IPS-20b (cell line): ENCODE data around the gene KAT6B.

ENCODE experiments used
- H3K27ac ChIP-seq: one replicate; pipeline ENCODE4 v1.5.1; 2013; ENCODE audit warnings: low read length
- H3K27me3 ChIP-seq: 2 replicates; pipeline ENCODE4 v1.6.1; 2013; ENCODE audit warnings: mild to moderate bottlenecking, low read length, inconsistent platforms; ENCODE audit not compliant: insufficient read depth
- H3K36me3 ChIP-seq: 2 replicates; pipeline ENCODE4 v1.6.1; 2013; ENCODE audit warnings: low read depth, mild to moderate bottlenecking, inconsistent platforms, low read length, moderate library complexity; ENCODE audit not compliant: insufficient read depth
- H3K4me1 ChIP-seq: 2 replicates; pipeline ENCODE4 v1.6.1; 2013; ENCODE audit warnings: mild to moderate bottlenecking, control low read depth, inconsistent platforms, low read length, moderate library complexity; ENCODE audit not compliant: insufficient read depth
- H3K4me3 ChIP-seq: 2 replicates; pipeline ENCODE4 v1.5.1; 2013; ENCODE audit warnings: mild to moderate bottlenecking, low read length, inconsistent platforms
- H3K9ac ChIP-seq: 2 replicates; pipeline ENCODE4 v1.6.1; 2013; ENCODE audit warnings: low read depth, mild to moderate bottlenecking, inconsistent platforms, low read length, moderate library complexity
- H3K9me3 ChIP-seq: 2 replicates; pipeline ENCODE4 v1.6.1; 2013; ENCODE audit warnings: mild to moderate bottlenecking, low read depth, low read length, inconsistent platforms; ENCODE audit not compliant: insufficient read depth

The KAT6B gene

DNA sequence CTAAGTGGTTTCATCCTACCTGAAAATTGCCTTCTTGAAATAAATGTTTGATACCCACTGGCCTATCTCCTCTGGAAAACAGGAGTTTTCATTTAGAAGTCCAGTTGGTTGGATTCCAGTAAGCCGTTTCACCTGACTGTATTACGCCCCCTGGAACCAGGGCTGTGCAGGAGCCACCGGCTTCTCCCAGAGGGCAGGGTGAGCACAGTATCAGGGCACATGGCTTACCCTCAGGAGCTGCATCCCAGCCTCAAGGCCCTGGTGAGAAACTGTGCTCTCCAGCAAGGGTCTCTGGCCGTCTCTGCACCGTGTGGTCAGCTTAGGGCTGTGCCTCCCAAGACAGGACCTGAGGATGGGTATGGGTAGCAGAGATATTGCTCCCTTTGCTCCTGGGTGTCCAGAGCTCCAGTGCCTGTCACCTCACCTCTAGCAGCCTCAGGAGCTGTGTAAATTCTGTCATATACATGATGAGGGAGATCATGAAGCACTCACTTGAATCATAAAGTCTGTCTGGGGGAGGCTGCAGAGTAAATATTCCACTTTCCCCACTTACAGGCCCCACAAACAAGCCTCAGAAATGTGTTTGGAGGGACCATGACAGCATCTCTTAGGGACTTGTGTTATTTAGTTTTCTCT lies 175.4 kb downstream of the KAT6B start:
- Histone ChIP-seq H3K4me3 (no peak overlapping the region), H3K36me3 (no peaks in the 10 kb centered on the region), H3K4me1 (no peaks in the 10 kb centered on the region), H3K27ac (no peak overlapping the region), H3K9ac (no peak overlapping the region), H3K9me3 (no peaks in the 10 kb centered on the region), H3K27me3 (no peaks in the 10 kb centered on the region)

DNA sequence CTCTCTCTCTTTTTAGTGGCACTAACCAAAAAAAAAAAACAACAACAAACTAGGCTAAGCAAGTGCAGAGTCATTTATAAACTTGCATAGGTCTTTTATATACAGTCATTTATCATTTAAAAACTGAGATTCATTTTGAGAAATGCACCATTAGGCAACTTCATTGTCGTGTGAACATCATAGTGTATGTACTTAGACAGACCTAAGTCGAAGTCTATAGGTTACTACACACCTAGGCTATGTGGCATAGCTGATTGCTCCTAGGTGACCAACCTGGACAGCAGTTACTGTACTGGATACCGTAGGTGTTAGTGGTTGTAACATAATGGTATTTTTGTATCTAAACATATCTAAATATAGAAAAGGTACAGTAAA lies 175.9 kb downstream of the KAT6B start:
- Histone ChIP-seq H3K9me3 (no peaks in the 10 kb centered on the region), H3K4me3 (no peak overlapping the region), H3K27me3 (no peaks in the 10 kb centered on the region), H3K27ac (no peak overlapping the region), H3K36me3 (no peaks in the 10 kb centered on the region), H3K4me1 (no peaks in the 10 kb centered on the region), H3K9ac (no peak overlapping the region)

DNA sequence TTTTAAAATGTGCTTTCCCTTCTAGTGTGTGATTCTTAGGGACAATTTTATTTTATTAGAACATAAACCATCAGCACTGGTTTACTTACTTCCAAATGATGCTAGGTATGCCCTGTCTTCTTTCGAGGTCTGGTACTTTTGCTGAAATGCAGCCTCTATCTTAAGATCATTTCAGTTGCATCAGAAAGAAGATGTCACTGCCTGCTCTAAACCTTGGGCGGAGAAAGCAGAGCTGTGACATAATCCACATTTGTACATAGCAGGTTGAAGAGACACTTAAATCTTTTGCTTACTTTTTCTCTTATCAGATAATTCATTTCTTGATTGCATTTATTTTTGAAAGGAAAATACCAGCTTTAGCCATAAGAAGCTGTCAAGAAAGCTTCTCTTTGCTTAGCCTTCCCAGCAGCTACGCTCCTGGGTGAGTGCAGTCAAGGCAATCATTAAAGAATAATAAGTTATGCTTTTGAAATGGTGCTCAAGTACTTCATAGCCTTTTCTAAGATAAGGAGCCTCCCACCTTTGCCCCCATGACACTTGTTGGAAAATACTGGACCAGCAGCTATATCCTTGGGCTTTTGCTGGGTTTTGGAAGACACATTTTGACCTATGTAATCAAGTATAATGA lies 176.7 kb downstream of the KAT6B start:
- H3K9ac ChIP-seq, result no peak overlapping the region
- H3K4me1 ChIP-seq, result no peaks in the 10 kb centered on the region
- no peaks in the 10 kb centered on the region for H3K9me3 ChIP-seq
- no peaks in the 10 kb centered on the region for H3K36me3 ChIP-seq
- H3K27ac ChIP-seq, result no peak overlapping the region
- H3K27me3 ChIP-seq, result no peaks in the 10 kb centered on the region
- no peak overlapping the region for H3K4me3 ChIP-seq

DNA sequence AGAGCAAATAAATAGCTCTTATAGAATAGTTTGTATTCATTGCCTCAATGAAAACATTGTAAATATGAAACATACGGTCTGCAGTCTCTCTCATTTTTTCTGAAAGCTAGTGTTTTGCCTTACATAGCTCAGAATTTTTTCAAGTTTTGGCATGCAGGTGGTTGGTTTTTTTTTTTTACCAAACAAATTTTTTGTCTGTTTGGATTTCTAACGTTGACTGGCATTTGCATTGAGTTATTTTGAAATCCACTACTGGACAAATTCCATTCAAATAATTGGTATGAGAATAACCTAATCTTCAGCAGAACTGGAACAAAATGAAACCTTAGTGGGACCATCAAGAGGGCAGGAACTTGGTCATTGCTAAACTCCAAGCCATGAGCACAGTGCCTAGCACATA lies 177.5 kb downstream of the KAT6B start:
- Histone ChIP-seq H3K4me3 (no peak overlapping the region), H3K9me3 (no peaks in the 10 kb centered on the region), H3K27me3 (no peaks in the 10 kb centered on the region), H3K4me1 (no peaks in the 10 kb centered on the region), H3K36me3 (no peaks in the 10 kb centered on the region), H3K9ac (no peak overlapping the region), H3K27ac (no peak overlapping the region)

DNA sequence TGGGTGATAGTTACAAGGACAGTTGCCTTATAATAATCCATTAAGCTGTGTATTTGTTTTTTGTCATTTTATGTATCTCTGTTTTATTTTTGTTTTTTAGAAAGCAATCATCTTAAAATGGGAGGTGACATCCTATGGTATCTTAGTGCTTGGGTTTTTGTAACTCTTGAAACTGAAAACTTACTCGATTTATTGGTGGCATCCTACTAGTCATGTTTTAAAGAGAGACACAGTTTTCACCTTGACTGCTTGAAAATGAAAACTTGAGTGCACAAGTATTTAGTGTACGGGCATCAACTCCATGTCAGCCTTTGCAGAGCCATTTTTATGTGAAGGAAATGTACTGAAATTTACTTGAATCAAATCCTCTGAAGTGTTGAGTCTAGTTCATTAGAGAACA lies 181.2 kb downstream of the KAT6B start:
- Histone ChIP-seq H3K27ac (no peak overlapping the region), H3K9me3 (no peaks in the 10 kb centered on the region), H3K4me3 (no peak overlapping the region), H3K4me1 (no peaks in the 10 kb centered on the region), H3K9ac (no peak overlapping the region), H3K27me3 (no peaks in the 10 kb centered on the region), H3K36me3 (no peaks in the 10 kb centered on the region)

DNA sequence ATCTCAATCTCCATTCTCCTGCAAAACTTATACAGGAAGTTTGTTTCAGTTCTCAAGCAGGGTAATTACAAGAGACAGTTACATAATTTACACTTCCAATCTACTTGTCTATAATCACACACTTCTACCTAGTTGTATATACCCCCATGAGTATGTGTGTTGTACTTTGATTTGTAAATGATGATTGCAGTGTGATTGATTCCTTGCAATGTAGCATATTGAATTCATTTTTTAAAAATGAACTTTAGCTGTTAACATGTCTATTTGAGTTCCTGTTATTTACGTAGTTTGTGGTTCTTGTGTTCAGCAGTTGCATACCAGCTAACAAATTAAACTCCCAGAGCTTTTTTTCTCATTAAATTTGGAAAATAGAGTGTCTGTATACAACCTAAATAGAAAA lies 182.6 kb downstream of the KAT6B start:
- Histone ChIP-seq H3K27ac (no peak overlapping the region), H3K27me3 (no peaks in the 10 kb centered on the region), H3K4me3 (no peak overlapping the region), H3K36me3 (no peaks in the 10 kb centered on the region), H3K9ac (no peak overlapping the region), H3K9me3 (no peaks in the 10 kb centered on the region), H3K4me1 (no peaks in the 10 kb centered on the region)

DNA sequence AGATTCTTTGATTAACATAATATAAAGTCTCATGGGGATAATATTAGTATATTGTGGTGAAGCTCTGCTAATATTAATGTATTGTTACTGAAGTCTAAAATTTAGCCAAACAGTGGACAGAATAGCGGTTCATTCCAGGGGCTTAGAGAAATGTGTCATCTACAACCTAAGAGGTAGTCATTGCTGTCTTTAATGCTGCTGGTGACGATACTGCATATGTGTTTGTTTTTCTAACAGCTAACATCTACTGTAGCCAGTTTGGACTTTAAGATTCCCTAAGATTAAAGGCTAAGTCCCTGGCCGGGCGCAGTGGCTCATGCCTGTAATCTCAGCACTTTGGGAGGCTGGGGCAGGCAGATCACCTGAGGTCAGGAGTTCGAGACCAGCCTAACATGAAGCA lies 183.0 kb downstream of the KAT6B start:
- H3K27ac ChIP-seq, result no peak overlapping the region
- H3K4me1 ChIP-seq, result no peaks in the 10 kb centered on the region
- H3K36me3 ChIP-seq, result no peaks in the 10 kb centered on the region
- H3K4me3 ChIP-seq, result no peak overlapping the region
- H3K9me3 ChIP-seq, result no peaks in the 10 kb centered on the region
- no peak overlapping the region for H3K9ac ChIP-seq
- no peaks in the 10 kb centered on the region for H3K27me3 ChIP-seq

DNA sequence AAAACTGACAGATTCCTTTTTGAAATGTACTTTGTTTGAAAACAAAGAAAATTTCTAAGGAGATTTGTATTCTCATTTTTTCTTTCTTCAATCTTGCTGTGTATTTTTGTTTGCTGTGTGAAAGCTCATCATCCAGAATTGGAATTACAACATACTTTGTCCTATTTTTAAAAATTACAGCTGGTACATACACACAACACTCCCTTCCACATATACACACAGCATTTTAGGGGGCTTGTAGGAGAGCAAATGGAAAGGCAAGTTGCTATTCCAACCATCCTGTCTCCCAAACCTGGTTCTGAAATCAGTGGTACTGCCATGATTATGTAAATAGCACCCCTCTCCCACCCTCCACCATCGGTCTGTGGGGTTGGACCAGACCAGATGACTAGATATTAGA lies 184.0 kb downstream of the KAT6B start:
- Histone ChIP-seq H3K36me3 (no peaks in the 10 kb centered on the region), H3K4me3 (no peak overlapping the region)

DNA sequence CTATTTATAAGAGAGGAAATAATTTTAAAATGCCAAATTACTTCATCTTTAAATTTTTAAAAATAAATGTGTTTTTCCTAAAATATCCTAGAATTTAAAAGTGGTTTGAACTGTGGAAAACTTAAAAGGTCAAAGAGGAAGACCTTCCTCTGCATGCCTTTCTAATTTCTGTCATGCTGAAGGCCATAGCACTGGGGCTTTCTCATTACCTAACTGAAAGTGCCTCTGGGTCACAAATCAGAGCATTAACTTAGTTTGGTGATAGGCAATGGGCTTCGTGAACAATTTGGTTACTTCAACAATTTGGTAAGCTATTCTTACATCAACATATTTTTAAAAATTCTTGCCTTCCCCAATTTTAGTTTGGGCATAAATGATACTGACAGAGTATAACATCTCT lies 184.8 kb downstream of the KAT6B start:
- no peaks in the 10 kb centered on the region for H3K27me3 ChIP-seq
- H3K4me1 ChIP-seq, result no peaks in the 10 kb centered on the region
- no peak overlapping the region for H3K27ac ChIP-seq
- no peak overlapping the region for H3K9ac ChIP-seq
- no peaks in the 10 kb centered on the region for H3K36me3 ChIP-seq
- no peak overlapping the region for H3K4me3 ChIP-seq
- H3K9me3 ChIP-seq, result no peaks in the 10 kb centered on the region

More for the DNA sequence above, 184.0 kb downstream of the KAT6B start:
- H3K4me1 ChIP-seq, result no peaks in the 10 kb centered on the region
- no peaks in the 10 kb centered on the region for H3K9me3 ChIP-seq
- H3K9ac ChIP-seq, result no peak overlapping the region
- H3K27ac ChIP-seq, result no peak overlapping the region
- no peaks in the 10 kb centered on the region for H3K27me3 ChIP-seq

DNA sequence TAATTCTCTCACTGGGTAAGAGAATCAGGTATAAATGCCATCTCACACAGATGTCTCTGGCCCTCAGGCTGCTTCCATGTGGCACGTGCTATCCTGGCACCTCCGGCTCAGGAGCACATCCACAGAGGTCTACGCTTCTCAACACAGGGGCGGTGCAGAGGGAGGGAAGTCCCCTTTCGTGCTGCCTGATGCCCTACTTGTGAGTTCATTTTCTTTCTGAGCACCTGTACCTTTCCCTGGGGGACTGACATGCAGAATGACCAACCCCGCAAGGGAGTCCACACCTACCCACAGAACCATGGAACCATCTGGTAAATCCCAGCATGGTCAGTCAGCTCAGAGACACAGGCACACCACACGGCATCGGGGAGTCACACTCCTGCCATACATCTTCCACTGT lies 186.1 kb downstream of the KAT6B start:
- no peak overlapping the region for H3K4me3 ChIP-seq
- H3K4me1 ChIP-seq, result no peaks in the 10 kb centered on the region

DNA sequence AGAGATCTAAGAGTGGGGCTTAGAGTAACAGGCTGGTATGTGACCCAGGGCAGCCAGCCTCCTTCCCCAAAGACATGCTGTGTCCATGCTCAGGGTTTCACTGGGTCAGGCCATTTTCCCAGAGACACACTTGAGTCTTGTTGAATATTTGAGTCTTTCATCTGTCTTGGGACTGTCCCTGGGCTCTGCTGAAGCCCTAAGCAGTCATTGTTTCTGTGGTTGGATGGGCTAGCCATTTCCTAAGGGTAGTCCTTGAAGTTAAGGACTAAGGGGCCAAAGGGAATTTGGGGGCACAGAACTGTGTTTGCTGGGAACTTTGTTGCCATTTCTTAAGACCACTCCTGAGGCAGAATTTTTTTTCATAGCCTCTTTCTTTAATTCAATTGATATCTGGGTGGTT lies 186.6 kb downstream of the KAT6B start:
- no peak overlapping the region for H3K4me3 ChIP-seq
- no peak overlapping the region for H3K27ac ChIP-seq
- no peaks in the 10 kb centered on the region for H3K4me1 ChIP-seq
- H3K9ac ChIP-seq, result no peak overlapping the region
- peaks cover 3% of the 10 kb centered on the region; the same call in 1 of the 2 replicates for H3K36me3 ChIP-seq
- no peaks in the 10 kb centered on the region for H3K9me3 ChIP-seq
- no peaks in the 10 kb centered on the region for H3K27me3 ChIP-seq

More for the DNA sequence above, 186.1 kb downstream of the KAT6B start:
- Histone ChIP-seq H3K9ac (no peak overlapping the region), H3K36me3 (0 out of 2 replicates have a peak, but pooled peaks cover 3% of the 10 kb centered on the region), H3K9me3 (no peaks in the 10 kb centered on the region), H3K27ac (no peak overlapping the region), H3K27me3 (no peaks in the 10 kb centered on the region)

DNA sequence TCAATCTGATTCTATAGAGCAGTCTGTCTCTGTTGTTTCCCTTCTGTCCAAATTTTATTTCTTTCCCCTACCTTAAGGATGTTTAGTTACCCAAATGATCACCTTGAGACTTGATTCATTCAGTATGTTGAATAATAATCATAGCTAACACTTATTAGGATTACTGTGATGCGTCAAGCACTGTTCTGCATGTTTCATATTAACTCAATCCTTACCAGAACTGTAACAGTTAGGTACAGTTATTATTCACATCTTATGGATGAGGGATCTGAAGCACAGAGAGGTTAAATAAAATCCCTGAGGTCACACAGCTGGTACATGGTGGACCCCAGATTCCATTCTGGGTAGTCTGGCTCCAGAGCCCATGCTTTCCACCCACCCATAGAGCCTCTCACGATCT lies 187.1 kb downstream of the KAT6B start:
- peaks cover 3% of the 10 kb centered on the region; the same call in 1 of the 2 replicates for H3K36me3 ChIP-seq
- H3K9me3 ChIP-seq, result no peaks in the 10 kb centered on the region
- H3K27ac ChIP-seq, result no peak overlapping the region
- H3K4me3 ChIP-seq, result no peak overlapping the region
- no peak overlapping the region for H3K9ac ChIP-seq
- H3K4me1 ChIP-seq, result no peaks in the 10 kb centered on the region
- H3K27me3 ChIP-seq, result no peaks in the 10 kb centered on the region
